ENCODE measurements around the gene OTOGL.

DNA sequence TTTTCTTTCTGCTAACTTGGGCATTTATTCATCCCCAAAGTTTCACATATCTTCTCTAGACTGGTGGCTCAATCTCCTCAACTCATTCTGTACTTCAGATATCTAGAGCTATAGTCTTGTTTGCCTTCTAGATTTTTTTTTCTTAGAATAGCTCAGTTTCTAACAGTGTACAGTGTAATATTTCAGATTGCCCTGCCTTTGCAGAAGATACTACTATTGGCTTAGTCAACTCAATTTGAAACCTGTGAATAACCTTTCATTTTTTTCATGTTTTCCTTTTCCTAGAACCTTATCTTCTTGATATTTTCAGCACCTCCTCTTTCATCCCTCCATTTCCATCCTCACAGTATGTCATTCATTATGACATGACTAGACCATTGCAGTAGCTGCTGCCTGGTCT, 69.6 kb downstream of the OTOGL start:
- TF ChIP-seq POLR2A (IDR thresholded peaks at IDR 0.05) (no peak), CTCF (IDR thresholded peaks at IDR 0.05) (no peak), POLR2AphosphoS5 (IDR thresholded peaks at IDR 0.05) (no peak)
